Measurements from ENCODE around the gene KRT37.

DNA sequence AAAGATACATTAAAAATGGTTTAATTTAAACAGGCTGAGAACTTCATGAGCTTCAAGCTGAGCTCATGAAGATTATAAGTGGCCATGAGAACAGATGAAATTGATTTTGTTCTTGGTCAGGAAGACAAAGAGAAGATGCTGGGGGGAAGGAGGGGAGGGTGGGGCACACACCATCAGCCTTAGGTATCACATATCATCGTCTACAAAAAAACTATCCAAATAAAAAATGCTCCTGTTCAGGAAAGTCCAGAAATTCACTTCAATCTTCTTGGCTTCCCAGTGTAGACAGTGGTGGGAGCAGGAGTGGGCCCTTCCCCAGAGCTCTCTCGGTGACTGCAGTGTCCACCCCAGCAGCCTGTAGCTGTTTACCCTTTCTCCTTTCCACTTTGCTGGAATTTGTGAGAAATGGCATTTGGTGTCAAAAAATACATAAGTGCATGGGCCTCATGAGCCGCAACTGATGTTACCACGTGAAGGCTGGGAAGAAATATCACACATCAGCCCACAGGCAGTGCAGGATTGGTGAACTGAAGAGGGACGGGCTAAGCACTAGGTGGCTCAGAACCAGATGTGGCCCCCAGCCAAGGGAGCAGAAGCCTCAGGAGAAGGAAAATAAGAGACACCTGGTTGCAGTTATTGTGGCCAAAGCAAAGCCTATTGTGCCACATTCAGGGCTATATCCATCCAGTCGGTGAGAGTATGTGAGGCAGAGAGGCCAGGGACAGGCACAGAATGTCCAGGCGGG is 6.1 kb downstream of the KRT37 start:
- no peak for TF ChIP-seq ELF4 (IDR thresholded peaks at IDR 0.05)
- no peak for TF ChIP-seq SUZ12 (IDR thresholded peaks at IDR 0.05)
- no peak for TF ChIP-seq HDGF (IDR thresholded peaks at IDR 0.05; ENCODE audit: borderline replicate concordance)
- no peak for TF ChIP-seq ARNT (IDR thresholded peaks at IDR 0.05)
- no peak for TF ChIP-seq SP1 (IDR thresholded peaks at IDR 0.05)
- no peak for TF ChIP-seq TARDBP (IDR thresholded peaks at IDR 0.05)
